ENCODE measurements around the gene RTL5.

DNA sequence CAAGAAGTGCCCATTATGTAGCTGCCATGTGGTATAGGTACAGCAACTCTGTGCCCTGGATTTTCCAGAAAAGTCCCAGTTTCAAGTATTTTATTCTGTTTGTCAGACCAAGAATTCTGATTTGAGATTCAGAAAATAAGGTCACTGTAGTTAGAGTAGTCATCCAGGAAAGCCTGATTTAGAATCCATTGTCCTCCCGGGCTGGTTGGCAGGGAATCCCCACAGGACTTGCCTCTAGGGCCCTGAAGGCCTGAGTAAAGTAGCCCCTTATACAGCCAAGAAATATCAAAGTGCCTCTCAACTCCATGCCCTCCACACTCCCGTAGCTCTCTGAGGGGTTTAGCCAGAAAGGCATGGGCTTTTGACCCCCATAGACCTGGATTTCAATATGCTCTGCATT, 36.3 kb downstream of the RTL5 start:
- TF ChIP-seq CTCF (conservative IDR thresholded peaks at IDR 0.05; ENCODE audit: low read depth in 2 of 2) (no peak), CREB1 (CRISPR knock-in tag; IDR thresholded peaks at IDR 0.05; ENCODE audit: low read depth) (no peak), EZH2 (IDR thresholded peaks at IDR 0.05; ENCODE audit: low read depth, unreplicated experiment) (no peak), POLR2AphosphoS5 (IDR thresholded peaks at IDR 0.05; ENCODE audit: low read depth) (no peak), EZH2phosphoT487 (IDR thresholded peaks at IDR 0.05; ENCODE audit: unreplicated experiment) (no peak), ZNF331 (CRISPR knock-in tag; IDR thresholded peaks at IDR 0.05; ENCODE audit: low read depth) (no peak)
- TF ChIP-seq, protein P1, sequence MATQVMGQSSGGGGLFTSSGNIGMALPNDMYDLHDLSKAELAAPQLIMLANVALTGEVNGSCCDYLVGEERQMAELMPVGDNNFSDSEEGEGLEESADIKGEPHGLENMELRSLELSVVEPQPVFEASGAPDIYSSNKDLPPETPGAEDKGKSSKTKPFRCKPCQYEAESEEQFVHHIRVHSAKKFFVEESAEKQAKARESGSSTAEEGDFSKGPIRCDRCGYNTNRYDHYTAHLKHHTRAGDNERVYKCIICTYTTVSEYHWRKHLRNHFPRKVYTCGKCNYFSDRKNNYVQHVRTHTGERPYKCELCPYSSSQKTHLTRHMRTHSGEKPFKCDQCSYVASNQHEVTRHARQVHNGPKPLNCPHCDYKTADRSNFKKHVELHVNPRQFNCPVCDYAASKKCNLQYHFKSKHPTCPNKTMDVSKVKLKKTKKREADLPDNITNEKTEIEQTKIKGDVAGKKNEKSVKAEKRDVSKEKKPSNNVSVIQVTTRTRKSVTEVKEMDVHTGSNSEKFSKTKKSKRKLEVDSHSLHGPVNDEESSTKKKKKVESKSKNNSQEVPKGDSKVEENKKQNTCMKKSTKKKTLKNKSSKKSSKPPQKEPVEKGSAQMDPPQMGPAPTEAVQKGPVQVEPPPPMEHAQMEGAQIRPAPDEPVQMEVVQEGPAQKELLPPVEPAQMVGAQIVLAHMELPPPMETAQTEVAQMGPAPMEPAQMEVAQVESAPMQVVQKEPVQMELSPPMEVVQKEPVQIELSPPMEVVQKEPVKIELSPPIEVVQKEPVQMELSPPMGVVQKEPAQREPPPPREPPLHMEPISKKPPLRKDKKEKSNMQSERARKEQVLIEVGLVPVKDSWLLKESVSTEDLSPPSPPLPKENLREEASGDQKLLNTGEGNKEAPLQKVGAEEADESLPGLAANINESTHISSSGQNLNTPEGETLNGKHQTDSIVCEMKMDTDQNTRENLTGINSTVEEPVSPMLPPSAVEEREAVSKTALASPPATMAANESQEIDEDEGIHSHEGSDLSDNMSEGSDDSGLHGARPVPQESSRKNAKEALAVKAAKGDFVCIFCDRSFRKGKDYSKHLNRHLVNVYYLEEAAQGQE (IDR thresholded peaks at IDR 0.05; ENCODE audit: unreplicated experiment): no peak
- TF ChIP-seq, protein P2, sequence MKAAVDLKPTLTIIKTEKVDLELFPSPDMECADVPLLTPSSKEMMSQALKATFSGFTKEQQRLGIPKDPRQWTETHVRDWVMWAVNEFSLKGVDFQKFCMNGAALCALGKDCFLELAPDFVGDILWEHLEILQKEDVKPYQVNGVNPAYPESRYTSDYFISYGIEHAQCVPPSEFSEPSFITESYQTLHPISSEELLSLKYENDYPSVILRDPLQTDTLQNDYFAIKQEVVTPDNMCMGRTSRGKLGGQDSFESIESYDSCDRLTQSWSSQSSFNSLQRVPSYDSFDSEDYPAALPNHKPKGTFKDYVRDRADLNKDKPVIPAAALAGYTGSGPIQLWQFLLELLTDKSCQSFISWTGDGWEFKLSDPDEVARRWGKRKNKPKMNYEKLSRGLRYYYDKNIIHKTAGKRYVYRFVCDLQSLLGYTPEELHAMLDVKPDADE (IDR thresholded peaks at IDR 0.05): no peak
- TF ChIP-seq, protein P3, sequence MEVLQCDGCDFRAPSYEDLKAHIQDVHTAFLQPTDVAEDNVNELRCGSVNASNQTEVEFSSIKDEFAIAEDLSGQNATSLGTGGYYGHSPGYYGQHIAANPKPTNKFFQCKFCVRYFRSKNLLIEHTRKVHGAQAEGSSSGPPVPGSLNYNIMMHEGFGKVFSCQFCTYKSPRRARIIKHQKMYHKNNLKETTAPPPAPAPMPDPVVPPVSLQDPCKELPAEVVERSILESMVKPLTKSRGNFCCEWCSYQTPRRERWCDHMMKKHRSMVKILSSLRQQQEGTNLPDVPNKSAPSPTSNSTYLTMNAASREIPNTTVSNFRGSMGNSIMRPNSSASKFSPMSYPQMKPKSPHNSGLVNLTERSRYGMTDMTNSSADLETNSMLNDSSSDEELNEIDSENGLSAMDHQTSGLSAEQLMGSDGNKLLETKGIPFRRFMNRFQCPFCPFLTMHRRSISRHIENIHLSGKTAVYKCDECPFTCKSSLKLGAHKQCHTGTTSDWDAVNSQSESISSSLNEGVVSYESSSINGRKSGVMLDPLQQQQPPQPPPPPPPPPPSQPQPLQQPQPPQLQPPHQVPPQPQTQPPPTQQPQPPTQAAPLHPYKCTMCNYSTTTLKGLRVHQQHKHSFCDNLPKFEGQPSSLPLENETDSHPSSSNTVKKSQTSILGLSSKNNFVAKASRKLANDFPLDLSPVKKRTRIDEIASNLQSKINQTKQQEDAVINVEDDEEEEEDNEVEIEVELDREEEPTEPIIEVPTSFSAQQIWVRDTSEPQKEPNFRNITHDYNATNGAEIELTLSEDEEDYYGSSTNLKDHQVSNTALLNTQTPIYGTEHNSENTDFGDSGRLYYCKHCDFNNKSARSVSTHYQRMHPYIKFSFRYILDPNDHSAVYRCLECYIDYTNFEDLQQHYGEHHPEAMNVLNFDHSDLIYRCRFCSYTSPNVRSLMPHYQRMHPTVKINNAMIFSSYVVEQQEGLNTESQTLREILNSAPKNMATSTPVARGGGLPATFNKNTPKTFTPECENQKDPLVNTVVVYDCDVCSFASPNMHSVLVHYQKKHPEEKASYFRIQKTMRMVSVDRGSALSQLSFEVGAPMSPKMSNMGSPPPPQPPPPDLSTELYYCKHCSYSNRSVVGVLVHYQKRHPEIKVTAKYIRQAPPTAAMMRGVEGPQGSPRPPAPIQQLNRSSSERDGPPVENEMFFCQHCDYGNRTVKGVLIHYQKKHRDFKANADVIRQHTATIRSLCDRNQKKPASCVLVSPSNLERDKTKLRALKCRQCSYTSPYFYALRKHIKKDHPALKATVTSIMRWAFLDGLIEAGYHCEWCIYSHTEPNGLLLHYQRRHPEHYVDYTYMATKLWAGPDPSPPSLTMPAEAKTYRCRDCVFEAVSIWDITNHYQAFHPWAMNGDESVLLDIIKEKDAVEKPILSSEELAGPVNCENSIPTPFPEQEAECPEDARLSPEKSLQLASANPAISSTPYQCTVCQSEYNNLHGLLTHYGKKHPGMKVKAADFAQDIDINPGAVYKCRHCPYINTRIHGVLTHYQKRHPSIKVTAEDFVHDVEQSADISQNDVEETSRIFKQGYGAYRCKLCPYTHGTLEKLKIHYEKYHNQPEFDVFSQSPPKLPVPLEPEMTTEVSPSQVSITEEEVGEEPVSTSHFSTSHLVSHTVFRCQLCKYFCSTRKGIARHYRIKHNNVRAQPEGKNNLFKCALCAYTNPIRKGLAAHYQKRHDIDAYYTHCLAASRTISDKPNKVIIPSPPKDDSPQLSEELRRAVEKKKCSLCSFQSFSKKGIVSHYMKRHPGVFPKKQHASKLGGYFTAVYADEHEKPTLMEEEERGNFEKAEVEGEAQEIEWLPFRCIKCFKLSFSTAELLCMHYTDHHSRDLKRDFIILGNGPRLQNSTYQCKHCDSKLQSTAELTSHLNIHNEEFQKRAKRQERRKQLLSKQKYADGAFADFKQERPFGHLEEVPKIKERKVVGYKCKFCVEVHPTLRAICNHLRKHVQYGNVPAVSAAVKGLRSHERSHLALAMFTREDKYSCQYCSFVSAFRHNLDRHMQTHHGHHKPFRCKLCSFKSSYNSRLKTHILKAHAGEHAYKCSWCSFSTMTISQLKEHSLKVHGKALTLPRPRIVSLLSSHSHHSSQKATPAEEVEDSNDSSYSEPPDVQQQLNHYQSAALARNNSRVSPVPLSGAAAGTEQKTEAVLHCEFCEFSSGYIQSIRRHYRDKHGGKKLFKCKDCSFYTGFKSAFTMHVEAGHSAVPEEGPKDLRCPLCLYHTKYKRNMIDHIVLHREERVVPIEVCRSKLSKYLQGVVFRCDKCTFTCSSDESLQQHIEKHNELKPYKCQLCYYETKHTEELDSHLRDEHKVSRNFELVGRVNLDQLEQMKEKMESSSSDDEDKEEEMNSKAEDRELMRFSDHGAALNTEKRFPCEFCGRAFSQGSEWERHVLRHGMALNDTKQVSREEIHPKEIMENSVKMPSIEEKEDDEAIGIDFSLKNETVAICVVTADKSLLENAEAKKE (CRISPR knock-in tag; IDR thresholded peaks at IDR 0.05): no peak

All from GM23338 (cell line).